ENCODE data around the gene GRIN2A. TPM values are rescaled to one million over a fixed set of nuclear protein-coding genes. Genes with fewer than 3 reads are reported as not detected.

The GRIN2A gene
- total RNA-seq, 1 donor from 2014 or later = 0.52 TPM

- Histone ChIP-seq H3K9me3 (ENCODE audit: control insufficient read depth in 3 of 3, low read length in 3 of 3) (no peaks in the 10 kb centered on the region), H3K4me1 (ENCODE audit: control insufficient read depth in 3 of 3, insufficient read depth in 3 of 3, low read length in 3 of 3) (no peaks in the 10 kb centered on the region), H3K4me3 (ENCODE audit: low read length in 3 of 3) (no peak overlapping the region), H3K9ac (ENCODE audit: low read depth in 1 of 3, low read length in 3 of 3) (no peak overlapping the region), H3K36me3 (ENCODE audit: control insufficient read depth in 3 of 3, insufficient read depth in 3 of 3, low read length in 3 of 3) (no peaks in the 10 kb centered on the region), H3K27me3 (ENCODE audit: control insufficient read depth in 3 of 3, insufficient read depth in 3 of 3, low read length in 3 of 3) (no peaks in the 10 kb centered on the region), H3K27ac (ENCODE audit: low read depth, low read length) (no peak overlapping the region)
Measured at GRCh38 chr16:9976601-9977000, 205.6 kb downstream of the GRIN2A start.

- Histone ChIP-seq H3K27ac (ENCODE audit: low read depth, low read length) (no peak overlapping the region), H3K4me3 (ENCODE audit: low read length in 3 of 3) (no peak overlapping the region), H3K27me3 (ENCODE audit: control insufficient read depth in 3 of 3, insufficient read depth in 3 of 3, low read length in 3 of 3) (no peaks in the 10 kb centered on the region), H3K9me3 (ENCODE audit: control insufficient read depth in 3 of 3, low read length in 3 of 3) (no peaks in the 10 kb centered on the region), H3K4me1 (ENCODE audit: control insufficient read depth in 3 of 3, insufficient read depth in 3 of 3, low read length in 3 of 3) (no peaks in the 10 kb centered on the region), H3K36me3 (ENCODE audit: control insufficient read depth in 3 of 3, insufficient read depth in 3 of 3, low read length in 3 of 3) (no peaks in the 10 kb centered on the region), H3K9ac (ENCODE audit: low read depth in 1 of 3, low read length in 3 of 3) (no peak overlapping the region)
Measured at GRCh38 chr16:9971907-9972306, 210.3 kb downstream of the GRIN2A start.

- Histone ChIP-seq H3K27ac (ENCODE audit: low read depth, low read length) (no peak overlapping the region), H3K27me3 (ENCODE audit: control insufficient read depth in 3 of 3, insufficient read depth in 3 of 3, low read length in 3 of 3) (no peaks in the 10 kb centered on the region), H3K4me3 (ENCODE audit: low read length in 3 of 3) (no peak overlapping the region), H3K4me1 (ENCODE audit: control insufficient read depth in 3 of 3, insufficient read depth in 3 of 3, low read length in 3 of 3) (no peaks in the 10 kb centered on the region), H3K9me3 (ENCODE audit: control insufficient read depth in 3 of 3, low read length in 3 of 3) (no peaks in the 10 kb centered on the region), H3K36me3 (ENCODE audit: control insufficient read depth in 3 of 3, insufficient read depth in 3 of 3, low read length in 3 of 3) (no peaks in the 10 kb centered on the region), H3K9ac (ENCODE audit: low read depth in 1 of 3, low read length in 3 of 3) (no peak overlapping the region)
Measured at GRCh38 chr16:9970796-9971195, 211.4 kb downstream of the GRIN2A start.

- no peaks in the 10 kb centered on the region for H3K4me1 ChIP-seq (ENCODE audit: control insufficient read depth in 3 of 3, insufficient read depth in 3 of 3, low read length in 3 of 3)
- no peaks in the 10 kb centered on the region for H3K27me3 ChIP-seq (ENCODE audit: control insufficient read depth in 3 of 3, insufficient read depth in 3 of 3, low read length in 3 of 3)
- H3K9ac ChIP-seq (ENCODE audit: low read depth in 1 of 3, low read length in 3 of 3) = no peak overlapping the region
- H3K27ac ChIP-seq (ENCODE audit: low read depth, low read length) = no peak overlapping the region
- no peak overlapping the region for H3K4me3 ChIP-seq (ENCODE audit: low read length in 3 of 3)
- H3K36me3 ChIP-seq (ENCODE audit: control insufficient read depth in 3 of 3, insufficient read depth in 3 of 3, low read length in 3 of 3) = no peaks in the 10 kb centered on the region
- no peaks in the 10 kb centered on the region for H3K9me3 ChIP-seq (ENCODE audit: control insufficient read depth in 3 of 3, low read length in 3 of 3)
Measured at GRCh38 chr16:9970244-9970643, 212.0 kb downstream of the GRIN2A start.

- no peaks in the 10 kb centered on the region for H3K36me3 ChIP-seq (ENCODE audit: control insufficient read depth in 3 of 3, insufficient read depth in 3 of 3, low read length in 3 of 3)
- H3K27ac ChIP-seq (ENCODE audit: low read depth, low read length) = no peak overlapping the region
- H3K4me3 ChIP-seq (ENCODE audit: low read length in 3 of 3) = no peak overlapping the region
- no peak overlapping the region for H3K9ac ChIP-seq (ENCODE audit: low read depth in 1 of 3, low read length in 3 of 3)
- no peaks in the 10 kb centered on the region for H3K4me1 ChIP-seq (ENCODE audit: control insufficient read depth in 3 of 3, insufficient read depth in 3 of 3, low read length in 3 of 3)
- no peaks in the 10 kb centered on the region for H3K27me3 ChIP-seq (ENCODE audit: control insufficient read depth in 3 of 3, insufficient read depth in 3 of 3, low read length in 3 of 3)
- no peaks in the 10 kb centered on the region for H3K9me3 ChIP-seq (ENCODE audit: control insufficient read depth in 3 of 3, low read length in 3 of 3)
Measured at GRCh38 chr16:9969580-9969979, 212.6 kb downstream of the GRIN2A start.

GRCh38 chr16:9966569-9967157 lies 215.6 kb downstream of the GRIN2A start:
- H3K4me3 ChIP-seq (ENCODE audit: low read length in 3 of 3) = no peak overlapping the region
- no peak overlapping the region for H3K27ac ChIP-seq (ENCODE audit: low read depth, low read length)
- H3K27me3 ChIP-seq (ENCODE audit: control insufficient read depth in 3 of 3, insufficient read depth in 3 of 3, low read length in 3 of 3) = no peaks in the 10 kb centered on the region
- no peaks in the 10 kb centered on the region for H3K4me1 ChIP-seq (ENCODE audit: control insufficient read depth in 3 of 3, insufficient read depth in 3 of 3, low read length in 3 of 3)
- H3K9ac ChIP-seq (ENCODE audit: low read depth in 1 of 3, low read length in 3 of 3) = no peak overlapping the region
- no peaks in the 10 kb centered on the region for H3K36me3 ChIP-seq (ENCODE audit: control insufficient read depth in 3 of 3, insufficient read depth in 3 of 3, low read length in 3 of 3)
- no peaks in the 10 kb centered on the region for H3K9me3 ChIP-seq (ENCODE audit: control insufficient read depth in 3 of 3, low read length in 3 of 3)

- Histone ChIP-seq H3K27me3 (ENCODE audit: control insufficient read depth in 3 of 3, insufficient read depth in 3 of 3, low read length in 3 of 3) (no peaks in the 10 kb centered on the region), H3K9ac (ENCODE audit: low read depth in 1 of 3, low read length in 3 of 3) (no peak overlapping the region), H3K36me3 (ENCODE audit: control insufficient read depth in 3 of 3, insufficient read depth in 3 of 3, low read length in 3 of 3) (no peaks in the 10 kb centered on the region), H3K4me3 (ENCODE audit: low read length in 3 of 3) (no peak overlapping the region), H3K9me3 (ENCODE audit: control insufficient read depth in 3 of 3, low read length in 3 of 3) (no peaks in the 10 kb centered on the region), H3K27ac (ENCODE audit: low read depth, low read length) (no peak overlapping the region), H3K4me1 (ENCODE audit: control insufficient read depth in 3 of 3, insufficient read depth in 3 of 3, low read length in 3 of 3) (no peaks in the 10 kb centered on the region)
Measured at GRCh38 chr16:9965079-9965478, 217.1 kb downstream of the GRIN2A start.

GRCh38 chr16:9964426-9964825 lies 217.8 kb downstream of the GRIN2A start:
- no peaks in the 10 kb centered on the region for H3K36me3 ChIP-seq (ENCODE audit: control insufficient read depth in 3 of 3, insufficient read depth in 3 of 3, low read length in 3 of 3)
- H3K9ac ChIP-seq (ENCODE audit: low read depth in 1 of 3, low read length in 3 of 3) = no peak overlapping the region
- H3K27me3 ChIP-seq (ENCODE audit: control insufficient read depth in 3 of 3, insufficient read depth in 3 of 3, low read length in 3 of 3) = no peaks in the 10 kb centered on the region
- H3K4me1 ChIP-seq (ENCODE audit: control insufficient read depth in 3 of 3, insufficient read depth in 3 of 3, low read length in 3 of 3) = no peaks in the 10 kb centered on the region
- no peaks in the 10 kb centered on the region for H3K9me3 ChIP-seq (ENCODE audit: control insufficient read depth in 3 of 3, low read length in 3 of 3)
- no peak overlapping the region for H3K27ac ChIP-seq (ENCODE audit: low read depth, low read length)
- H3K4me3 ChIP-seq (ENCODE audit: low read length in 3 of 3) = no peak overlapping the region

GRCh38 chr16:9957433-9957832 lies 224.8 kb downstream of the GRIN2A start:
- no peak overlapping the region for H3K27ac ChIP-seq (ENCODE audit: low read depth, low read length)
- no peaks in the 10 kb centered on the region for H3K36me3 ChIP-seq (ENCODE audit: control insufficient read depth in 3 of 3, insufficient read depth in 3 of 3, low read length in 3 of 3)
- peaks cover 0 to 3% (median 0%) of the 10 kb centered on the region in 3 donors for H3K27me3 ChIP-seq (ENCODE audit: control insufficient read depth in 3 of 3, insufficient read depth in 3 of 3, low read length in 3 of 3)
- H3K9ac ChIP-seq (ENCODE audit: low read depth in 1 of 3, low read length in 3 of 3) = no peak overlapping the region
- peaks cover 0 to 2% (median 0%) of the 10 kb centered on the region in 3 donors for H3K4me1 ChIP-seq (ENCODE audit: control insufficient read depth in 3 of 3, insufficient read depth in 3 of 3, low read length in 3 of 3)
- H3K9me3 ChIP-seq (ENCODE audit: control insufficient read depth in 3 of 3, low read length in 3 of 3) = no peaks in the 10 kb centered on the region
- no peak overlapping the region for H3K4me3 ChIP-seq (ENCODE audit: low read length in 3 of 3)

GRCh38 chr16:9957002-9957401 lies 225.2 kb downstream of the GRIN2A start:
- Histone ChIP-seq H3K27ac (ENCODE audit: low read depth, low read length) (no peak overlapping the region), H3K9me3 (ENCODE audit: control insufficient read depth in 3 of 3, low read length in 3 of 3) (no peaks in the 10 kb centered on the region), H3K9ac (ENCODE audit: low read depth in 1 of 3, low read length in 3 of 3) (no peak overlapping the region), H3K4me1 (ENCODE audit: control insufficient read depth in 3 of 3, insufficient read depth in 3 of 3, low read length in 3 of 3) (peaks cover 0 to 2% (median 0%) of the 10 kb centered on the region in 3 donors), H3K36me3 (ENCODE audit: control insufficient read depth in 3 of 3, insufficient read depth in 3 of 3, low read length in 3 of 3) (no peaks in the 10 kb centered on the region), H3K4me3 (ENCODE audit: low read length in 3 of 3) (no peak overlapping the region), H3K27me3 (ENCODE audit: control insufficient read depth in 3 of 3, insufficient read depth in 3 of 3, low read length in 3 of 3) (peaks cover 0 to 3% (median 0%) of the 10 kb centered on the region in 3 donors)

All from skeletal muscle tissue (tissue), 4 donors.